Measurements from ENCODE around the gene EI24. TPM values are rescaled to one million over a fixed set of nuclear protein-coding genes. Genes with fewer than 3 reads are reported as not detected.
"Not testable (repeated sequence)": the region's sequence is repeated elsewhere in the genome, so short reads cannot be mapped to it uniquely, and the experiment has no call there.

Gene EI24
- total RNA-seq = 173 and 185 TPM in 2 replicates

GRCh38 chr11:125568970-125569914 is at the start of gene EI24:
Gene EI24 (plus strand): TSS chr11:125569477. CDS start chr11:125572528, 3,051 bp downstream.
- DNase-seq (ENCODE audit: low read depth, low spot score) = peak; percentile 79

DNA sequence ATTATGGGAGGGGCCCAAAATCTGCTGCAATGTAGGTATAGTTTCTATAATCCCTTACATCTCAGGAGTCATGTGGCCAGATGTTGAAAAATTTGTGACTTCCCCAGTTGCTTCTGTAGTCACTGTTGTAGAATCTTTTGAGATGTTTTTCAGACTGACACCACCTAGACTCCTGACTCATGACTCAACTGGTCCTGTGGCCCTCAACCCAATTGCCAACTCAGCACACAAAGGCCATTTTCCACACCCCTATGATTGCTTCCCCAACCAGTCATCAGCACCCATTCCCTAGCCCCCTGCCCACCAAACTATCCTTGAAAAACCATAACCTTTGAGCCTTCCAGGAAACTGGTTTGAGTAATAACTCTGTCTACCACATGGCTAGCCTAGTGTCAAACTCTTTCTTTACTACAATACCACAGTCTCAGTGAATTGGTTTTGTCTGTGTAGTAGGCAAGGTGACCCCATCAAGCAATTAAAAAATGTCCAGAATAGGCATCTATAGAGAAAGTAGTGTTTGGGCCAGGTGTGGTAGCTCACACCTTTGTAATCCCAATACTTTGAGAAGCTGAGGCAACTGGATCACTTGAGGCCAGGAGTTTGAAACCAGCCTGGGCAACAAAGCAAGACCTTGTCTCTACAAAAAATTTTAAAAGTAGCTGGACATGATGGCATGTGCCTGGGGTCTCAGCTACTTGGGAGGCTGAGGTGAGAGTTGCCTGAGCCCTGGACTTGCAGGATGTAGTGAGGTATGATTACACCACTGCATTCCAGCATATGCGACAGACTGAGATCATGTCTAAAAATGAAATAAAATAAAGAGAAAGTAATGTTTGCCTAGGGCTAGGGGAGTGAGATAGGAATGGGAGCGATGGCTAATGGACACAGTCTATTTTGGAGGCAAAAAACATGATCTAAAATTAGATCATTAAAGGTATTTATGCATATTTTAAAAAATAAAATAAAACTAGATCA is 49.1 kb upstream of the EI24 start:
- no peak for DNase-seq (ENCODE audit: low read depth, low spot score)

DNA sequence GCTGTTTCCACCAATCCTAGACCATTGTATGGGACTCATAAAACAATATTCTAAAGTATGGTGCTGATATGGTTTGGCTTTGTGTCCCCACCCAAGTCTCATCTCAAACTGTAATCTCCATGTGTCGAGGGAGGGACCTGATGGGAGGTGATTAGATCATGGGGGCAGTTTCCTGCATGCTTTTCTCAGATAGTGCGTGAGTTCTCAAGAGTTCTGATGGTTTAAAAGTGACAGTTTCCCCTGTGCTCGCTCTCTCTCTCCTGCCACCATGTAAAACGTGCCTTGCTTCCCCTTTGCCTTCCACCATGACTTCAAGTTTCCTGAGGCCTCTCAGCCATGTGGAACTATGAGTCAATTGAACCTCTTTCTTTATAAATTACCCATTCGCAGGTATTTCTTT is 44.0 kb upstream of the EI24 start:
- no peak for DNase-seq (ENCODE audit: low read depth, low spot score)

- DNase-seq (ENCODE audit: low read depth, low spot score) = no peak
Observed at GRCh38 chr11:125532668-125533067, 36.6 kb upstream of the EI24 start.

DNA sequence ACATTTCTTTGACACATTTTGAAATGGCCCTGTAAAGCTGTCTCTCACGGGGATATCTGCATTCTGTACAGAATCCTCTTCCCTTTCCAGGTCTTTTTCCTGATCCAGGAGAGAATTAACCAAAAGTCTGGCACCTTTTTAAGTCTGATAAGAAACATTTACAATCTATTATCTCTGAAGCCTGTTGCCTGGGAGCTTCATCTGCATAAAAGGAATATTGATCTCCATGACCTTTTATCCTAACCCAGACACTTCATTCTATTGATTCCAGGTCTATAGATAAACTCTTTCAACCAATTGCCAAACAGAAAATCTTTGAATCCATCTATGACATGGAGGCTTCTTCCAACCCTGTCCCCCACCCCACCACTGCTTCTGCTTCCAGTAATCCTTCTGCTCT is 33.7 kb upstream of the EI24 start:
- DNase-seq (ENCODE audit: low read depth, low spot score) = no peak

- DNase-seq (ENCODE audit: low read depth, low spot score) = not testable (repeated sequence)
Observed at GRCh38 chr11:125536834-125537233, 32.4 kb upstream of the EI24 start.

GRCh38 chr11:125542709-125543108 is 26.6 kb upstream of the EI24 start:
- DNase-seq (ENCODE audit: low read depth, low spot score) = no peak

- no peak for DNase-seq (ENCODE audit: low read depth, low spot score)
Observed at GRCh38 chr11:125550780-125551179, 18.5 kb upstream of the EI24 start.

DNA sequence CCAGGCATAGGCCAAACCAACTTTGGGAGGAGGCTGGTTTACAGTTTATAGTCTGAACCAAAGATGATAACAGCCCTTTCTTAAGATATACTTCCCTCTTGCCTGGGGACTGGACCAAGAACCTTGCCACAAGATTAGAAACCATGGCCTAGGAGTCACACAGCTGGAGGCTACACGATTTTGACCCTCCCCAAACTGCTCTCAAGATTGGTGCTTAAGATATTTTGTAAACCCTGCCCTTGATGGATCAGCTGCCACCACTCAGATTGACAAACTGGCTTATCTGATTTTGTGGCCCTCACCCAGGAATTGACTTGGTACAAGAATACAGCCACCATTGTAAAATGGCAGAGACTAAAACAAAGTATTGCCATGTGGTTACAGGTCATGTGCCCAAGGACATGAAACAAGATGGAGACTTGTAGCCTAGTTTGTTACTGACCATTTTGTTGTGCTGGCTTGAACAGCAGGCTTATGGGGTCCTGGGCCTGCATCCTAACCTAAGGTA is 17.4 kb upstream of the EI24 start:
- DNase-seq (ENCODE audit: low read depth, low spot score) = no peak

DNA sequence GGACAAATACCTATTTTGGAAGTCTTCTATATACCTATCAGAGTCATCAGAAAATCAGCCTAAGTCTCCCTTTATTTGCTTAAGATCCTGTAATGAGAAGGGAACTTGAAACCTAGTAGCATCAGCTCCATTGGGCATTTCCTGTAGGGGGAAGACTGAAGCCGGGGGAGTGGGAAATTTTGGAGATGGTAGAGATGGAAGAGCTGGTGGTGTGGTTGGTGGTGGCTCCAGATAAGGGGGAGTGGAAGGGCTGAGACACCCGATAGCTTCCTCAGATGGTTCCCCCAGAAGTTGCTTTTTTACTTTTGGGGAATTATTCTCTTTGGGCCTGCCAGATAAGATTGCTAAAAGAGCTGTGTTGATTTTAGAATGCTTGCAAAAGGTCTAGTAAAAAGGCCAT is 16.4 kb upstream of the EI24 start:
- DNase-seq (ENCODE audit: low read depth, low spot score) = no peak

DNA sequence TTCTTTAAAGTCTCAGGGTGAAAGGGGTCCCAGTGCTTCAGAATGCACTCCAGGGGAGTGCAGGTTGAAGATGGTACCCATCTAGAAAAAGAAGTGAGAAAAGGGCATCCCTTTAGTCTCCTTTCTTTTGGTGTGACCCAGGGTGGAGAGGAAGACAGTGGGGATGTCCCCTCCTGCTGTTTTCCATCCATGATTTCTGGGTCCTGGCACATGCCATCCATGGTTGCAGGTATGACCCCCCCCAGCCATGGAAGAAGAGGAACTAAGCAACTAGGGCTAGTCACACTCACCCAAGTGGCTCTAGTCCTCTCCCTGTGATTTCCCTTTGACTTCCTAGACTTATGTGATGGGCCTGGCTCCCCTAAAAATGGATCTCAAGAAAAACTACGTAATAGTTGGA is 15.9 kb upstream of the EI24 start:
- DNase-seq (ENCODE audit: low read depth, low spot score) = no peak

- no peak for DNase-seq (ENCODE audit: low read depth, low spot score)
Observed at GRCh38 chr11:125554038-125554437, 15.2 kb upstream of the EI24 start.

DNA sequence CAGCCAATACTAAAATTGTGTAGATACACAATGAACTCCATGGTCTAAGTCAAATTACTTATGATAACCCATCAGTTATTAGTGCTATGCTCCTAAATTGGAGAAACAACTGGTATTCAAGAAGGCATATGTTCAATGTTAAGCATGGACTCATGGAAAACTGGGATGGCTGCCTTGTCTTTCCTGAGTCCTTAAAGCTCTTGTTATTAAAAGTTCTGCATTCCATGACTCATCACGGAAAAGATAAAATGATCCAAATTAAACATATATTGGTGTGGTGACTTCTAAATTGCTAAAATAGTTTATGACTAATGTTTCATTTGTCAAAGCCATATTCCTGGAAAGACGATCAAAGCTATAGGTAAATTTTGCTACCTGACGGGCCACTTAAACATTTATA is 9.4 kb upstream of the EI24 start:
- DNase-seq (ENCODE audit: low read depth, low spot score) = no peak

- no peak for DNase-seq (ENCODE audit: low read depth, low spot score)
Observed at GRCh38 chr11:125561924-125562323, 7.4 kb upstream of the EI24 start.

DNA sequence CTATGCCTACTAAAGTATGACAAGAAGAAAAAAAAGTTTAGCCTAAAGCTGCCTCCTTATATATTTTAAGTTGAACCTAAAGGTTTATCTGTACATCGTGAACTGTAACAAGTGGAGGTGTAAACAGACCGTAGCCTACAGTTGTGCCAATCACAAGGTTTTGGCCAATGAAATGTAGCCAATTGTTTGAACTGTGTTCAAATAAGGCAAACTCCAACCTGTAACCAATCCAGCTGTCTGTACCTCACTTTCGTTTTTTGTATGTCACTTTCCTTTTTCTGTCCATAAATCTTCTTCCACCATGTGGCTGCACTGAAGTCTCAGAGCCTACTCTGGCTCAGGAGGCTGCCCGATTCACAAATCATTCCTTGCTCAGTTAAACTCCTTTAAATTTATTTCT is 6.8 kb upstream of the EI24 start:
- no peak for DNase-seq (ENCODE audit: low read depth, low spot score)

DNA sequence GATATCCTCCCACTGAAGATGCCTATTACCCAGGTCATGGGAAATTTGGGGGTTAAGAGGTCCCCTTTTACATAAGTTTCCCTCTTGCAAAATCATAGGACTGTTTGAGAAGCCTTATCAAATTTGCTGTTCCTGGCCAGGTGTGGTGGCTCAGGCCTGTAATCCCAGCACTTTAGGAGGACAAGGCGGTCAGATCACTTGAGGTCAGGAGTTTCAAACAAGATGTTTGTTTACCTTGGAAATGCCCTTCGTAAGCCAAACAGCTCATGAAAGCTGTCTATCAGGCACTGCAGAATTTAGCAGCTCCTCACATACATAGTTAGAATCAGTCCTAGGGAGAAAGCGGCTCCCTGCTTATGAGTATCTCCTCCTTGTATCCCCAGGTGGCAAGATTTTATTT is 4.9 kb upstream of the EI24 start:
- no peak for DNase-seq (ENCODE audit: low read depth, low spot score)

GRCh38 chr11:125566235-125566634 is 3.0 kb upstream of the EI24 start:
- no peak for DNase-seq (ENCODE audit: low read depth, low spot score)

- DNase-seq (ENCODE audit: low read depth, low spot score) = no peak
Observed at GRCh38 chr11:125569915-125570621, 791 bp downstream of the EI24 start.

- DNase-seq (ENCODE audit: low read depth, low spot score) = no peak
Observed at GRCh38 chr11:125570952-125571351, 1.7 kb downstream of the EI24 start.

GRCh38 chr11:125572916-125573315 is 3.6 kb downstream of the EI24 start:
- no peak for DNase-seq (ENCODE audit: low read depth, low spot score)

- not testable (repeated sequence) for DNase-seq (ENCODE audit: low read depth, low spot score)
Observed at GRCh38 chr11:125577181-125577580, 7.9 kb downstream of the EI24 start.

Data from pulmonary artery endothelial cell (primary cell).